ENCODE results near the gene NEU1. TPM values are rescaled to one million over a fixed set of nuclear protein-coding genes. Genes with fewer than 3 reads are reported as not detected.

NEU1 gene
- total RNA-seq, 1 experiment from 2014 or later, result 36.2 TPM

GRCh38 chr6:31861150-31861549, 1.5 kb downstream of the NEU1 start:
- no peak overlapping the region for H3K4ac ChIP-seq (ENCODE audit: low read depth, low read length)
- H3K4me3 Mint-ChIP-seq, result peak overlapping the region; percentile 84 to 98
- H3K27me3 ChIP-seq (ENCODE audit: insufficient read depth, low read length), result no peaks in the 10 kb centered on the region
- H3K4me1 ChIP-seq (ENCODE audit: insufficient read depth, low read length), result no peaks in the 10 kb centered on the region
- H2BK12ac ChIP-seq (ENCODE audit: insufficient read length, low read depth, low read length), result no peak overlapping the region
- peaks cover 7 to 30% (median 17%) of the 10 kb centered on the region in 3 experiments; a peak in 6 of 7 replicates for H3K36me3 Mint-ChIP-seq (ENCODE audit: insufficient read depth in 1 of 3, low read depth in 3 of 3)
- no peaks in the 10 kb centered on the region for H4K20me1 ChIP-seq (ENCODE audit: control insufficient read depth, insufficient read depth, insufficient read length)
- peaks cover 2% of the 10 kb centered on the region for H3K27me3 Mint-ChIP-seq (ENCODE audit: low read depth)
- H3K18ac ChIP-seq (ENCODE audit: insufficient read length, low read depth, low read length), result no peak overlapping the region
- no peak overlapping the region for H2AK5ac ChIP-seq (ENCODE audit: insufficient read length, low read length)
- H3K27ac ChIP-seq (ENCODE audit: insufficient read length, low read depth, low read length), result no peak overlapping the region
- H3K79me2 ChIP-seq (ENCODE audit: insufficient read depth, low read length), result no peaks in the 10 kb centered on the region
- H3K14ac ChIP-seq (ENCODE audit: insufficient read depth, low read length), result no peak overlapping the region
- H3K23ac ChIP-seq (ENCODE audit: insufficient read length, low read depth, low read length), result no peak overlapping the region
- H3K4me2 ChIP-seq (ENCODE audit: insufficient read depth, insufficient read length, low read length), result no peak overlapping the region
- no CpG with 5 or more reads among the region's 7 CpGs for WGBS (ENCODE audit: extremely low coverage, insufficient read length, low lambda C conversion rate)
- H3K9me3 Mint-ChIP-seq, result no peaks in the 10 kb centered on the region; a peak in 1 of 5 replicates
- no peaks in the 10 kb centered on the region for H3K9me3 ChIP-seq (ENCODE audit: control insufficient read depth, low read depth, low read length)
- no peak for DNase-seq
- H2BK5ac ChIP-seq (ENCODE audit: insufficient read length, low read length), result no peak overlapping the region
- H3K9ac ChIP-seq (ENCODE audit: extremely low read depth, insufficient read length, low read length), result no peak overlapping the region
- no peak overlapping the region for H4K5ac ChIP-seq (ENCODE audit: insufficient read length, low read depth, low read length)
- H2AFZ ChIP-seq (ENCODE audit: low read length), result no peak overlapping the region
- no peaks in the 10 kb centered on the region for H3K79me1 ChIP-seq (ENCODE audit: insufficient read depth, low read depth, low read length, poor library complexity, severe bottlenecking)
- no peak for TF ChIP-seq CTCF (conservative IDR thresholded peaks at IDR 0.05)
- H3K4me1 Mint-ChIP-seq, result peaks cover 13 to 20% of the 10 kb centered on the region in 2 experiments
- no peak overlapping the region for H2BK120ac ChIP-seq (ENCODE audit: low read depth, low read length, poor library complexity, severe bottlenecking)
- peaks cover 12% of the 10 kb centered on the region for H3K23me2 ChIP-seq (ENCODE audit: insufficient read length, low read depth, low read length, poor library complexity, severe bottlenecking)
- no peak overlapping the region for H3K56ac ChIP-seq (ENCODE audit: insufficient read length, low read depth, low read length)
- H4K91ac ChIP-seq (ENCODE audit: insufficient read length, low read depth, low read length), result no peak overlapping the region
- no peak overlapping the region for H2BK20ac ChIP-seq (ENCODE audit: low read depth, low read length, poor library complexity, severe bottlenecking)
- H2BK15ac ChIP-seq (ENCODE audit: low read depth, low read length), result no peak overlapping the region
- no peak overlapping the region for H4K8ac ChIP-seq (replicated peaks; ENCODE audit: insufficient read length, low read depth, low read length)
- H3K27ac Mint-ChIP-seq, result no peak overlapping the region
- no peak overlapping the region for H3T11ph ChIP-seq (ENCODE audit: low read length)
